ENCODE data around the gene SMAD7.
"Not testable (repeated sequence)": the region's sequence is repeated elsewhere in the genome, so short reads cannot be mapped to it uniquely, and the experiment has no call there.

The SMAD7 gene

GRCh38 chr18:48874701-48875162 is 76.0 kb downstream of the SMAD7 start:
- peaks cover 2% of the 10 kb centered on the region for H3K9me3 ChIP-seq (ENCODE audit: severe bottlenecking)
- TF ChIP-seq CTCF (IDR thresholded peaks at IDR 0.05; ENCODE audit: low read depth, low read length): no peak
- H3K27ac ChIP-seq: no peak overlapping the region
- no peaks in the 10 kb centered on the region for H3K36me3 ChIP-seq
- DNase-seq: no peak
- H3K27me3 ChIP-seq (ENCODE audit: insufficient read depth, low read depth, severe bottlenecking): no peaks in the 10 kb centered on the region
- H3K4me3 ChIP-seq (ENCODE audit: low read depth, low read length): no peak overlapping the region

GRCh38 chr18:48874233-48874632 is 76.5 kb downstream of the SMAD7 start:
- H3K4me3 ChIP-seq (ENCODE audit: low read depth, low read length): no peak overlapping the region
- H3K36me3 ChIP-seq: no peaks in the 10 kb centered on the region
- no peaks in the 10 kb centered on the region for H3K27me3 ChIP-seq (ENCODE audit: insufficient read depth, low read depth, severe bottlenecking)
- TF ChIP-seq CTCF (IDR thresholded peaks at IDR 0.05; ENCODE audit: low read depth, low read length): no peak
- no peak overlapping the region for H3K27ac ChIP-seq
- H3K9me3 ChIP-seq (ENCODE audit: severe bottlenecking): peaks cover 2% of the 10 kb centered on the region
- no peak for DNase-seq

DNA sequence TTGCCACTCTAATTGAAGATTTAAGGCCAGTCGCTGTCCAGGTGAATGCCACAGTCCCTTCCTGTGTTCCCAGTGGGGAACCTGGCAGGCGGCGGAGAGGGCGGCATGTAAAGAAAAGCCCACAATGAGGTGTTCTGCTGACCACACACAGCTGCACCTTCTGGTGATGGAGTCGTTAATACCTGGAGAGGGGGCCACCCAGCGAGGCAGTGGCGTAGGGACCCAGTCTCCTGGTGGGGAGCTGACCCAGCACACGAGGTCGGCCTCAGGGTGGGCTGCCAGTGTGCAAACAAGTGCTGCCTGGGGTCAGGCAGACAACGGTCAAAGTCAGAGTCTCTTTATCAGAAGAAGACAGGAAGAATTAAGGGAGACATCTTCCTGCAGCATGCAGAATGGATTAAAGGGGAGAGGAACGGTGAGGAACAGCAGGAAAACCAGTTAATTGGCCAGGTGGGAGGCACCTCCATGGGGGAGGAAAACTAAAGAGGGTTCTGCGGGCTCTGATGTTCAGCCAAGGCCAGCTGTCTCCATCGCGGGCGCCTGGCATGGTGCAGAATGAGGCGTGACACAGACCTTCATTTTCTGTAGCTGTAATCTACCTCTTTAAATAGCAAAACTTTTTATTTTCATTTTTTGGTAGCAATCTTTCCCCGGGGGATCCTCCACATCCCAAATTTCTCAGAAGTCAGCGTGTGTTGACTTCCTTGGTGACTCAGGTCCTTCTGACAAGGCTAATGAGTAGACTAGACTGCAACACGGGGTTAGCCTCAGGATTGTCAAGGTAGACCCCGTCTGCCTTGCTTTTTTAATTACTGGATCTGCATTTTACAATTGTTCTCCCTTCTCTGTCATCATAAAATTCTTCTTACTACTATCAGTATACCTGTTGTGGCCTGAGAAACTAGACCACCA is 78.3 kb downstream of the SMAD7 start:
- Histone ChIP-seq H3K27me3 (ENCODE audit: insufficient read depth, low read depth, severe bottlenecking) (no peaks in the 10 kb centered on the region), H3K4me3 (ENCODE audit: low read depth, low read length) (no peak overlapping the region), H3K9me3 (ENCODE audit: severe bottlenecking) (peaks cover 2% of the 10 kb centered on the region), H3K36me3 (no peaks in the 10 kb centered on the region), H3K27ac (no peak overlapping the region)
- no peak for DNase-seq
- no peak for TF ChIP-seq CTCF (IDR thresholded peaks at IDR 0.05; ENCODE audit: low read depth, low read length)

GRCh38 chr18:48871391-48872166 is 79.2 kb downstream of the SMAD7 start:
- Histone ChIP-seq H3K9me3 (ENCODE audit: severe bottlenecking) (peaks cover 2% of the 10 kb centered on the region), H3K4me3 (ENCODE audit: low read depth, low read length) (no peak overlapping the region), H3K27ac (no peak overlapping the region), H3K27me3 (ENCODE audit: insufficient read depth, low read depth, severe bottlenecking) (no peaks in the 10 kb centered on the region), H3K36me3 (no peaks in the 10 kb centered on the region)
- no peak for DNase-seq
- TF ChIP-seq CTCF (IDR thresholded peaks at IDR 0.05; ENCODE audit: low read depth, low read length): no peak

GRCh38 chr18:48870926-48871325 is 79.8 kb downstream of the SMAD7 start:
- H3K27ac ChIP-seq; H3K9me3 ChIP-seq (ENCODE audit: severe bottlenecking); H3K36me3 ChIP-seq; H3K4me3 ChIP-seq (ENCODE audit: low read depth, low read length); DNase-seq; H3K27me3 ChIP-seq (ENCODE audit: insufficient read depth, low read depth, severe bottlenecking): not testable (repeated sequence)

Measured in WERI-Rb-1 (cell line).